Measurements from ENCODE around the gene OASL. TPM values are rescaled to one million over a fixed set of nuclear protein-coding genes. Genes with fewer than 3 reads are reported as not detected.
A peak's percentile ranks its signal among the peaks of the same experiment; 100 is the strongest.

OASL gene
- total and polyA plus RNA-seq, 9 of the 15 experiments (the other 6 are each of a cell fraction or from before 2014, with no cell fraction given): 0.14 TPM; not detected in 8

DNA sequence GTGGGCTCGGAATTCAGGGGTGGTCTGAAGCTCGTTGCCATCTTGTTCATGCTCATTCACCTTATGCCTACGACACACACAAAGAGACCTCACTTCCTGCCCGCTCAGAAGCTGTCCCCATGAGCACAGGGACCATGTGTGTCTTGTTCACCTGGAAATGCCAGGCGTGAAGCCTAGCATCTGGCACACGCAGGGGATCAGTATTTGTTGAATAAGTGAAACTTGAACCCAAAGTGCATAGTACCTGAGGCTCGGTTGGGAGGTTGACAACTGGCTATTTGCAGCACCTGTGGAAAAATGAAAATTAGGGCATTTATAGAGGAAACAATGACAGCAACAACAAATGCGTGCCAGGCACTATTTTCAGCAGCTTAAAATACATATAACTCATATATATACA lies 28.2 kb downstream of the OASL start:
- no peak for DNase-seq (ENCODE audit: extremely low read depth in 1 of 4, low spot score in 3 of 4)
- no peak overlapping the region for H3K4me2 ChIP-seq (ENCODE audit: insufficient read depth, low read length)
- H3K4me1 ChIP-seq (replicated peaks in 1 of 2; ENCODE audit: control insufficient read depth in 2 of 2, insufficient read depth in 2 of 2, low read length in 2 of 2): peaks cover 0 to 5% of the 10 kb centered on the region in 2 experiments; a peak in 2 of 5 replicates
- H3K36me3 ChIP-seq (ENCODE audit: control insufficient read depth, insufficient read depth, low read length): peaks cover 59% of the 10 kb centered on the region; the same call in 2 of the 3 replicates
- H3K9me3 ChIP-seq (replicated peaks; ENCODE audit: control insufficient read depth, insufficient read depth, low read depth, low read length): no peaks in the 10 kb centered on the region
- H4K20me1 ChIP-seq (replicated peaks; ENCODE audit: control insufficient read depth, insufficient read depth, low read length): no peaks in the 10 kb centered on the region
- ATAC-seq: no peak
- peaks cover 3% of the 10 kb centered on the region for H3K9me1 ChIP-seq (ENCODE audit: control insufficient read depth, insufficient read depth, low read length)
- no peak overlapping the region for H3K4me3 ChIP-seq
- H3K9ac ChIP-seq (ENCODE audit: insufficient read depth in 1 of 2, low read depth in 2 of 2, low read length in 2 of 2): no peak overlapping the region
- WGBS (ENCODE audit: insufficient coverage, low coverage, missing lambda C conversion rate): 92% methylated on average over 8 of the region's 8 CpGs
- no peak for TF ChIP-seq MTA2 (IDR thresholded peaks at IDR 0.05; ENCODE audit: low read depth)
- no peak for TF ChIP-seq FOXJ2 (tag; IDR thresholded peaks at IDR 0.05)
- TF ChIP-seq EHMT2 (IDR thresholded peaks at IDR 0.05): no peak
- H3K27me3 ChIP-seq (ENCODE audit: control insufficient read depth in 2 of 2, insufficient read depth in 2 of 2, low read length in 2 of 2): no peaks in the 10 kb centered on the region
- POLR2A ChIA-PET: no interaction called here
- no peak overlapping the region for H3K27ac ChIP-seq (ENCODE audit: extremely low read depth, low read depth, low read length)
- in situ Hi-C loops (cut with MboI) (no loop called here), intact Hi-C loops (cut with micrococcal nuclease) (loop anchor here (10.0 kb wide), 1 partner anchor 84 kb away; no protein-coding TSS in a partner anchor)
- peaks cover 11% of the 10 kb centered on the region for H3K79me2 ChIP-seq (ENCODE audit: control insufficient read depth, insufficient read depth, low read length)
- no TSS peak for BruUV-seq (replicated peaks)
- no peak overlapping the region for H2AFZ ChIP-seq (ENCODE audit: low read depth, low read length)
- CTCF ChIA-PET (ENCODE audit: low intra/inter-chr PET ratio): no interaction called here
- FAIRE-seq: no peak

DNA sequence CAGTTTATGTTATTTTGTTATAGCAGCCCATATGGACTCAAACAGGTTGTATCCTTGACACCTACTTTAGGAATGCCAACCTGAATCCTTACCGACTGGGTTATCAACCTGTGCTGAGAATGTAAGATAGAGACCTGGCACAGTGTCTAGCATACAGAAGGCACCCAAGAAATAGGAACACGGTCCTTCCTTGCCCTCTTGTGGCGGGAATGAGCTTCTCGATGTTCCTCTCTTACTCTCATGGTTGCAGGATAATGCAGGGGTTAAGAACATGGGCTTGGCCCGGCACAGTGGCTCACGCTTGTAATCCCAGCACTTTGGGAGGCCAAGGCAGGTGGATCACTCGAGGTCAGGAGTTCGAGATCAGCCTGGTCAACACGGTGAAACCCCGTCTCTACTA lies 29.3 kb downstream of the OASL start:
- Histone ChIP-seq H2AFZ (ENCODE audit: low read depth, low read length) (no peak overlapping the region), H3K27me3 (ENCODE audit: control insufficient read depth in 2 of 2, insufficient read depth in 2 of 2, low read length in 2 of 2) (no peaks in the 10 kb centered on the region), H3K4me1 (replicated peaks in 1 of 2; ENCODE audit: control insufficient read depth in 2 of 2, insufficient read depth in 2 of 2, low read length in 2 of 2) (no peaks in the 10 kb centered on the region; a peak in 1 of 5 replicates), H3K9ac (ENCODE audit: insufficient read depth in 1 of 2, low read depth in 2 of 2, low read length in 2 of 2) (no peak overlapping the region), H3K27ac (ENCODE audit: extremely low read depth, low read depth, low read length) (no peak overlapping the region), H3K4me2 (ENCODE audit: insufficient read depth, low read length) (no peak overlapping the region), H4K20me1 (replicated peaks; ENCODE audit: control insufficient read depth, insufficient read depth, low read length) (no peaks in the 10 kb centered on the region), H3K79me2 (ENCODE audit: control insufficient read depth, insufficient read depth, low read length) (no peaks in the 10 kb centered on the region; the same call in 2 of the 3 replicates), H3K9me3 (replicated peaks; ENCODE audit: control insufficient read depth, insufficient read depth, low read depth, low read length) (no peaks in the 10 kb centered on the region), H3K36me3 (ENCODE audit: control insufficient read depth, insufficient read depth, low read length) (peaks cover 66% of the 10 kb centered on the region; the same call in 2 of the 3 replicates), H3K9me1 (ENCODE audit: control insufficient read depth, insufficient read depth, low read length) (peaks cover 3% of the 10 kb centered on the region), H3K4me3 (no peak overlapping the region)
- no peak for FAIRE-seq
- DNase-seq (ENCODE audit: extremely low read depth in 1 of 4, low spot score in 3 of 4): no peak
- CTCF ChIA-PET (ENCODE audit: low intra/inter-chr PET ratio): no interaction called here
- in situ Hi-C loops (cut with MboI): no loop called here
- POLR2A ChIA-PET: interaction anchor here (1.2 kb wide), 1 partner anchor 13 kb away, joined by 5 read pairs; no protein-coding TSS in a partner anchor
- WGBS (ENCODE audit: insufficient coverage, low coverage, missing lambda C conversion rate): 76% methylated on average over 10 of the region's 10 CpGs
- TF ChIP-seq SMC3 (conservative IDR thresholded peaks at IDR 0.05; ENCODE audit: insufficient read depth, low read depth, low read length) (0 out of 2 replicates have a peak, but pooled peaks have one; percentile 16), RAD21 (CRISPR knock-in tag; conservative IDR thresholded peaks at IDR 0.05 in 1 of 2, IDR thresholded peaks at IDR 0.05 in 1 of 2) (peak in 1 of 2 experiments; percentile 42; a peak in 2 of 4 replicates), RAD51 (IDR thresholded peaks at IDR 0.05; ENCODE audit: borderline replicate concordance, low read depth) (no peak), TEAD1 (CRISPR knock-in tag; IDR thresholded peaks at IDR 0.05) (peak in 1 of 2 experiments; percentile 93; a peak in 2 of 4 replicates)
- TF ChIP-seq, protein P1, sequence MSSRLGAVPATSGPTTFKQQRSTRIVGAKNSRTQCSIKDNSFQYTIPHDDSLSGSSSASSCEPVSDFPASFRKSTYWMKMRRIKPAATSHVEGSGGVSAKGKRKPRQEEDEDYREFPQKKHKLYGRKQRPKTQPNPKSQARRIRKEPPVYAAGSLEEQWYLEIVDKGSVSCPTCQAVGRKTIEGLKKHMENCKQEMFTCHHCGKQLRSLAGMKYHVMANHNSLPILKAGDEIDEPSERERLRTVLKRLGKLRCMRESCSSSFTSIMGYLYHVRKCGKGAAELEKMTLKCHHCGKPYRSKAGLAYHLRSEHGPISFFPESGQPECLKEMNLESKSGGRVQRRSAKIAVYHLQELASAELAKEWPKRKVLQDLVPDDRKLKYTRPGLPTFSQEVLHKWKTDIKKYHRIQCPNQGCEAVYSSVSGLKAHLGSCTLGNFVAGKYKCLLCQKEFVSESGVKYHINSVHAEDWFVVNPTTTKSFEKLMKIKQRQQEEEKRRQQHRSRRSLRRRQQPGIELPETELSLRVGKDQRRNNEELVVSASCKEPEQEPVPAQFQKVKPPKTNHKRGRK (tag; IDR thresholded peaks at IDR 0.05): no peak
- TF ChIP-seq, protein P2, sequence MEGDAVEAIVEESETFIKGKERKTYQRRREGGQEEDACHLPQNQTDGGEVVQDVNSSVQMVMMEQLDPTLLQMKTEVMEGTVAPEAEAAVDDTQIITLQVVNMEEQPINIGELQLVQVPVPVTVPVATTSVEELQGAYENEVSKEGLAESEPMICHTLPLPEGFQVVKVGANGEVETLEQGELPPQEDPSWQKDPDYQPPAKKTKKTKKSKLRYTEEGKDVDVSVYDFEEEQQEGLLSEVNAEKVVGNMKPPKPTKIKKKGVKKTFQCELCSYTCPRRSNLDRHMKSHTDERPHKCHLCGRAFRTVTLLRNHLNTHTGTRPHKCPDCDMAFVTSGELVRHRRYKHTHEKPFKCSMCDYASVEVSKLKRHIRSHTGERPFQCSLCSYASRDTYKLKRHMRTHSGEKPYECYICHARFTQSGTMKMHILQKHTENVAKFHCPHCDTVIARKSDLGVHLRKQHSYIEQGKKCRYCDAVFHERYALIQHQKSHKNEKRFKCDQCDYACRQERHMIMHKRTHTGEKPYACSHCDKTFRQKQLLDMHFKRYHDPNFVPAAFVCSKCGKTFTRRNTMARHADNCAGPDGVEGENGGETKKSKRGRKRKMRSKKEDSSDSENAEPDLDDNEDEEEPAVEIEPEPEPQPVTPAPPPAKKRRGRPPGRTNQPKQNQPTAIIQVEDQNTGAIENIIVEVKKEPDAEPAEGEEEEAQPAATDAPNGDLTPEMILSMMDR (IDR thresholded peaks at IDR 0.05 in 2 of 3, conservative IDR thresholded peaks at IDR 0.05 in 1 of 3; ENCODE audit: insufficient read depth in 2 of 3, low read depth in 1 of 3, low read length in 3 of 3): peak; percentile 15 to 48 (median 38); a peak in 4 of 6 replicates
- intact Hi-C loops (cut with micrococcal nuclease): loop anchor here (5.0 to 10.0 kb wide), 3 partner anchors 85 to 205 kb away; partner anchors contain the start of gene P2RX4
- no TSS peak for BruUV-seq (replicated peaks)
- peak; percentile 71 for ATAC-seq
